ENCODE measurements around the gene CAMK1D. TPM values are rescaled to one million over a fixed set of nuclear protein-coding genes. Genes with fewer than 3 reads are reported as not detected.

Gene CAMK1D
- total RNA-seq, 1 donor from 2014 or later, result 36.3 TPM

- H3K9me3 Mint-ChIP-seq (ENCODE audit: low read depth), result peaks cover 8% of the 10 kb centered on the region
- H3K27me3 Mint-ChIP-seq (ENCODE audit: low read depth), result peaks cover 12% of the 10 kb centered on the region
- no peak overlapping the region for H3K4me3 Mint-ChIP-seq (ENCODE audit: unreplicated experiment)
- peaks cover 10% of the 10 kb centered on the region for H3K36me3 Mint-ChIP-seq (ENCODE audit: low read depth)
- no peak for DNase-seq (ENCODE audit: low spot score)
- peaks cover 7% of the 10 kb centered on the region for H3K4me1 Mint-ChIP-seq (ENCODE audit: low read depth)
- no peak overlapping the region for H3K27ac Mint-ChIP-seq (ENCODE audit: unreplicated experiment)
- TF ChIP-seq, protein P1, sequence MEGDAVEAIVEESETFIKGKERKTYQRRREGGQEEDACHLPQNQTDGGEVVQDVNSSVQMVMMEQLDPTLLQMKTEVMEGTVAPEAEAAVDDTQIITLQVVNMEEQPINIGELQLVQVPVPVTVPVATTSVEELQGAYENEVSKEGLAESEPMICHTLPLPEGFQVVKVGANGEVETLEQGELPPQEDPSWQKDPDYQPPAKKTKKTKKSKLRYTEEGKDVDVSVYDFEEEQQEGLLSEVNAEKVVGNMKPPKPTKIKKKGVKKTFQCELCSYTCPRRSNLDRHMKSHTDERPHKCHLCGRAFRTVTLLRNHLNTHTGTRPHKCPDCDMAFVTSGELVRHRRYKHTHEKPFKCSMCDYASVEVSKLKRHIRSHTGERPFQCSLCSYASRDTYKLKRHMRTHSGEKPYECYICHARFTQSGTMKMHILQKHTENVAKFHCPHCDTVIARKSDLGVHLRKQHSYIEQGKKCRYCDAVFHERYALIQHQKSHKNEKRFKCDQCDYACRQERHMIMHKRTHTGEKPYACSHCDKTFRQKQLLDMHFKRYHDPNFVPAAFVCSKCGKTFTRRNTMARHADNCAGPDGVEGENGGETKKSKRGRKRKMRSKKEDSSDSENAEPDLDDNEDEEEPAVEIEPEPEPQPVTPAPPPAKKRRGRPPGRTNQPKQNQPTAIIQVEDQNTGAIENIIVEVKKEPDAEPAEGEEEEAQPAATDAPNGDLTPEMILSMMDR (IDR thresholded peaks at IDR 0.05), result no peak
These were observed 525.2 kb downstream of the CAMK1D start for GRCh38 chr10:12874501-12874900.

DNA sequence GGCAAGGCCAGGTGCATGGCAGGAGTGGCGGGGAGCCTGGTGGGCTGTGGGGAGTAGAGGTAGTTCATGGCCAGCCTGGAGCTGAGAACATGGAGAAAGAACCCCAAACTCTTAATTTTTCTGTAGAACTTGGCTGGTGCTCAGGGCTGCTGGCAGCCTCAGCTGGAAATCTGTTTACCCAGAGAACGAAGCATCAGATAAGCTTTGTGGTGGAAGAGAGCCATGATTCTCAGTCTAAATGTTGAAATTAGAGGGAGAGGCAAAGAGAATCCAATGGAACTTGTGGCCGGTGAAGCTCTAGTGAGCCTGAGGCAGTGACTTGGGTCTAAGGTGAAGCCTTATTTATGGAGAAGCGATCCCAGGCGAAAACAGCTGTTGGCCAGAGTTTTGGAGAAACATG, 525.8 kb downstream of the CAMK1D start:
- Mint-ChIP-seq H3K4me3 (ENCODE audit: unreplicated experiment) (no peak overlapping the region), H3K9me3 (ENCODE audit: low read depth) (peaks cover 13% of the 10 kb centered on the region), H3K36me3 (ENCODE audit: low read depth) (peaks cover 10% of the 10 kb centered on the region), H3K4me1 (ENCODE audit: low read depth) (peaks cover 7% of the 10 kb centered on the region), H3K27ac (ENCODE audit: unreplicated experiment) (no peak overlapping the region), H3K27me3 (ENCODE audit: low read depth) (peaks cover 12% of the 10 kb centered on the region)
- DNase-seq (ENCODE audit: low spot score), result no peak
- TF ChIP-seq, protein P1 (IDR thresholded peaks at IDR 0.05), result no peak

GRCh38 chr10:12876266-12876665, 526.9 kb downstream of the CAMK1D start:
- TF ChIP-seq, protein P1 (IDR thresholded peaks at IDR 0.05), result no peak
- Mint-ChIP-seq H3K9me3 (ENCODE audit: low read depth) (peaks cover 13% of the 10 kb centered on the region), H3K27ac (ENCODE audit: unreplicated experiment) (no peak overlapping the region), H3K36me3 (ENCODE audit: low read depth) (peaks cover 8% of the 10 kb centered on the region), H3K27me3 (ENCODE audit: low read depth) (peaks cover 12% of the 10 kb centered on the region), H3K4me3 (ENCODE audit: unreplicated experiment) (no peak overlapping the region), H3K4me1 (ENCODE audit: low read depth) (peaks cover 7% of the 10 kb centered on the region)
- DNase-seq (ENCODE audit: low spot score), result no peak

GRCh38 chr10:12877150-12877549, 527.8 kb downstream of the CAMK1D start:
- TF ChIP-seq, protein P1 (IDR thresholded peaks at IDR 0.05), result no peak
- no peak overlapping the region for H3K27ac Mint-ChIP-seq (ENCODE audit: unreplicated experiment)
- H3K36me3 Mint-ChIP-seq (ENCODE audit: low read depth), result peaks cover 8% of the 10 kb centered on the region
- no peak overlapping the region for H3K4me3 Mint-ChIP-seq (ENCODE audit: unreplicated experiment)
- no peak for DNase-seq (ENCODE audit: low spot score)
- peaks cover 9% of the 10 kb centered on the region for H3K27me3 Mint-ChIP-seq (ENCODE audit: low read depth)
- H3K4me1 Mint-ChIP-seq (ENCODE audit: low read depth), result peaks cover 7% of the 10 kb centered on the region
- H3K9me3 Mint-ChIP-seq (ENCODE audit: low read depth), result peaks cover 13% of the 10 kb centered on the region

DNA sequence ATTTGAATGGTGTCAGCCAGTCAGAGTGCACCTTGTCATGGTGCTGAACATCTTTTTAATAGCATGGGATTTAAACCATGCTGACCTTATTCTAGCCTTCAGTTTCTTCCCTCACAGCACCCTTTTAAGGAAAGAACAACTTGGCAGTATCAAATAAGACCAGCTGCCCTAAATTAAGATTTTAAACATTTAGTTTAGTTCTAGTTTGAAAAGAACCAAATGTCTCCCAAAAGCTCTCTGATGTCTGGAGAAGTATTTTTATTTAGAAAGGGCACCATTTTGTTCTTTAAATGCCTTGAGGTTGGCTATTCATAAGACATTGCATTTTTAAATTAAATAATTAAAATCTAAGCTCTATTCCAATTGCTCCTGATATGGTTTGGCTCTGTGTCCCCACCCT, 531.1 kb downstream of the CAMK1D start:
- no peak overlapping the region for H3K27ac Mint-ChIP-seq (ENCODE audit: unreplicated experiment)
- H3K9me3 Mint-ChIP-seq (ENCODE audit: low read depth), result peaks cover 13% of the 10 kb centered on the region
- H3K27me3 Mint-ChIP-seq (ENCODE audit: low read depth), result peaks cover 3% of the 10 kb centered on the region
- no peak for DNase-seq (ENCODE audit: low spot score)
- TF ChIP-seq, protein P1 (IDR thresholded peaks at IDR 0.05), result no peak
- peaks cover 3% of the 10 kb centered on the region for H3K4me1 Mint-ChIP-seq (ENCODE audit: low read depth)
- peaks cover 5% of the 10 kb centered on the region for H3K36me3 Mint-ChIP-seq (ENCODE audit: low read depth)
- H3K4me3 Mint-ChIP-seq (ENCODE audit: unreplicated experiment), result no peak overlapping the region
